ENCODE results near the gene BAHCC1. TPM values are rescaled to one million over a fixed set of nuclear protein-coding genes. Genes with fewer than 3 reads are reported as not detected.
A peak's percentile ranks its signal among the peaks of the same experiment; 100 is the strongest.

BAHCC1 gene
- total RNA-seq, 1 experiment from 2014 or later: 9.6 TPM

- DNase-seq (ENCODE audit: low spot score): peak; percentile 61
- in situ Hi-C loops (cut with HindIII; ENCODE audit: low sequenced_read_pairs): loop anchor here (10.0 kb wide), 2 partner anchors 51 to 111 kb away; partner anchors contain the start of gene ACTG1
Observed at GRCh38 chr17:81403671-81404534, 8.6 kb downstream of the BAHCC1 start.

- in situ Hi-C loops (cut with HindIII; ENCODE audit: low sequenced_read_pairs): loop anchor here (10.0 kb wide), 2 partner anchors 50 to 110 kb away; partner anchors contain the start of gene ACTG1
- DNase-seq (ENCODE audit: low spot score): peak; percentile 54
Observed at GRCh38 chr17:81404558-81405165, 9.4 kb downstream of the BAHCC1 start.

- in situ Hi-C loops (cut with HindIII; ENCODE audit: low sequenced_read_pairs): loop anchor here (10.0 kb wide), 2 partner anchors 49 to 109 kb away; partner anchors contain the start of gene ACTG1
- no peak for DNase-seq (ENCODE audit: low spot score)
Observed at GRCh38 chr17:81405411-81405872, 10.2 kb downstream of the BAHCC1 start.

GRCh38 chr17:81406117-81406953 lies 11.1 kb downstream of the BAHCC1 start:
- in situ Hi-C loops (cut with HindIII; ENCODE audit: low sequenced_read_pairs): loop anchor here (10.0 kb wide), 2 partner anchors 48 to 108 kb away; partner anchors contain the start of gene ACTG1
- DNase-seq (ENCODE audit: low spot score): peak; percentile 48

GRCh38 chr17:81408049-81408448 lies 12.8 kb downstream of the BAHCC1 start:
- no peak for DNase-seq (ENCODE audit: low spot score)
- in situ Hi-C loops (cut with HindIII; ENCODE audit: low sequenced_read_pairs): loop anchor here (10.0 kb wide), 2 partner anchors 47 to 107 kb away; partner anchors contain the start of gene ACTG1

- DNase-seq (ENCODE audit: low spot score): peak; percentile 38
Observed at GRCh38 chr17:81409190-81409935, 14.1 kb downstream of the BAHCC1 start.

GRCh38 chr17:81410852-81411251 lies 15.6 kb downstream of the BAHCC1 start:
- in situ Hi-C loops (cut with HindIII; ENCODE audit: low sequenced_read_pairs): no loop called here
- no peak for DNase-seq (ENCODE audit: low spot score)

More at GRCh38 chr17:81409190-81409935, 14.1 kb downstream of the BAHCC1 start:
- in situ Hi-C loops (cut with HindIII; ENCODE audit: low sequenced_read_pairs): loop anchor here (10.0 kb wide), 2 partner anchors 45 to 105 kb away; partner anchors contain the start of gene ACTG1

- DNase-seq (ENCODE audit: low spot score): no peak
- in situ Hi-C loops (cut with HindIII; ENCODE audit: low sequenced_read_pairs): no loop called here
Observed at GRCh38 chr17:81411305-81411704, 16.0 kb downstream of the BAHCC1 start.

- in situ Hi-C loops (cut with HindIII; ENCODE audit: low sequenced_read_pairs): no loop called here
- no peak for DNase-seq (ENCODE audit: low spot score)
Observed at GRCh38 chr17:81412490-81413093, 17.3 kb downstream of the BAHCC1 start.

GRCh38 chr17:81413497-81414135 lies 18.4 kb downstream of the BAHCC1 start:
- no peak for DNase-seq (ENCODE audit: low spot score)
- in situ Hi-C loops (cut with HindIII; ENCODE audit: low sequenced_read_pairs): no loop called here

GRCh38 chr17:81414756-81415516 lies 19.7 kb downstream of the BAHCC1 start:
- DNase-seq (ENCODE audit: low spot score): no peak
- in situ Hi-C loops (cut with HindIII; ENCODE audit: low sequenced_read_pairs): no loop called here

GRCh38 chr17:81415681-81416080 lies 20.4 kb downstream of the BAHCC1 start:
- no peak for DNase-seq (ENCODE audit: low spot score)
- in situ Hi-C loops (cut with HindIII; ENCODE audit: low sequenced_read_pairs): no loop called here

GRCh38 chr17:81416612-81417011 lies 21.4 kb downstream of the BAHCC1 start:
- in situ Hi-C loops (cut with HindIII; ENCODE audit: low sequenced_read_pairs): no loop called here
- DNase-seq (ENCODE audit: low spot score): peak; percentile 93

GRCh38 chr17:81417049-81417878 lies 22.0 kb downstream of the BAHCC1 start:
- in situ Hi-C loops (cut with HindIII; ENCODE audit: low sequenced_read_pairs): no loop called here
- no peak for DNase-seq (ENCODE audit: low spot score)

- in situ Hi-C loops (cut with HindIII; ENCODE audit: low sequenced_read_pairs): no loop called here
Observed at GRCh38 chr17:81417879-81418709, 22.8 kb downstream of the BAHCC1 start.

More at GRCh38 chr17:81417879-81418709, 22.8 kb downstream of the BAHCC1 start:
- DNase-seq (ENCODE audit: low spot score): no peak
